Frontal cortex (tissue), 4 donors: Measurements from ENCODE around the gene ZMAT5. TPM values are rescaled to one million over a fixed set of nuclear protein-coding genes. Genes with fewer than 3 reads are reported as not detected.

Source experiments
- DNase-seq, 2 donors: peaks; one replicate each; pipeline ENCODE4 v3.0.0; 2012; ENCODE audit warnings: low spot score in 2 of 2
- FAIRE-seq: peaks from 2 replicates; lab custom pipeline; 2012; peaks lifted over from hg19 to GRCh38; lab: Jason Lieb, UNC
- total RNA-seq: library from RNA; depleted of rRNA; stranded (reverse); fragments of >200 nt; gene quantifications from one replicate; pipeline ENCODE4 v1.2.3, GENCODE V29; 2014
- donor health status: control.
- donor health status: control.
- donor health status: control.

Gene ZMAT5
- total RNA-seq, 1 donor from 2014 or later, result 13.9 TPM

DNA sequence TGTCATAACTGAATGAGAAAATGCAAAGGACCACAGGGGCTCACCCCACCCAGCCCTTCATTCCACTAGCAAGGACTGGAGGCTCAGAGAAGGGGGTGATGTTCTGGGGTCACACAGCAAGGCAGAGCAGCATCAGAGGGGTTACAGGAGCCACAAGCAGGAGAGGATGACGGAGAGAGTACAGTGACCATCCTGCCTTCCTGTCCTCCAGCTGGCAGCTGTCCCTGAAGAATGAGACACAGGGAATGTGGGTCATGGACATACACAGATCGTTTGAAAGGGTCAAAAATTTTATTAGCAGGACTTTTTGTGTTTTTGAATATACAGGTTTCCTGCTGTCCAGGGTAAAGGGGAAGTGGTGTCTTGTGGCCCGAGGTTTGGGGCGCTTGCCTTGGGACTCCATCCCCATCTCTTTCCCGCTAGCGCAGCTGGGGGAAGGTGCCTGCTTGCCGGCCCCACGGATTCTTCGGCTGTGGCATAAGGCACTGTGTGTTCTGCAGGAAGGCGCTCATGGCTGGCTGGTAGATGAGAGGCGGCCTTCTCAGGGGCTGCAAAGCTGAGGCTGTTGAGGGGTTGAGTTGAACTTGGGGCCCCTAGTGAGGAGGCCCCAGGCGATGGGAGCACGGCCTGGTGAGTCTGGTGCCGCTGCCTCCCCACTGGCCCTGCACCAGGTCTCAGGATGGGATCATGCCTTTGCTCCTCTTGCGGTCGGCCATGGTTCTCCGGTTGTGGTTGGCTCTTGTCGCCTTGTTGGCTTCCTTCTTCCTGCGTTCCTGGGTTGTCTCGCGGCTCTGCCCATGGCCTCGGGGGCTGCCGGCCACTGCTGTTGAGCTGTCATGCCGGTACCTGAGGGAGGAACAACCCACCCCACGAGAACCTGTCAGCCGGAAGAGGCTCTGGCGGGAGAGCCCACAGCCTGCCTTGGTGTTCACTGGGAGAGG, 21.8 kb upstream of the ZMAT5 start:
- FAIRE-seq (no peak), DNase-seq (no peak)

- DNase-seq (no peak), FAIRE-seq (no peak)
Measured at GRCh38 chr22:29787371-29787980, 20.7 kb upstream of the ZMAT5 start.

- no peak for DNase-seq
- no peak for FAIRE-seq
Measured at GRCh38 chr22:29786031-29786430, 19.2 kb upstream of the ZMAT5 start.

DNA sequence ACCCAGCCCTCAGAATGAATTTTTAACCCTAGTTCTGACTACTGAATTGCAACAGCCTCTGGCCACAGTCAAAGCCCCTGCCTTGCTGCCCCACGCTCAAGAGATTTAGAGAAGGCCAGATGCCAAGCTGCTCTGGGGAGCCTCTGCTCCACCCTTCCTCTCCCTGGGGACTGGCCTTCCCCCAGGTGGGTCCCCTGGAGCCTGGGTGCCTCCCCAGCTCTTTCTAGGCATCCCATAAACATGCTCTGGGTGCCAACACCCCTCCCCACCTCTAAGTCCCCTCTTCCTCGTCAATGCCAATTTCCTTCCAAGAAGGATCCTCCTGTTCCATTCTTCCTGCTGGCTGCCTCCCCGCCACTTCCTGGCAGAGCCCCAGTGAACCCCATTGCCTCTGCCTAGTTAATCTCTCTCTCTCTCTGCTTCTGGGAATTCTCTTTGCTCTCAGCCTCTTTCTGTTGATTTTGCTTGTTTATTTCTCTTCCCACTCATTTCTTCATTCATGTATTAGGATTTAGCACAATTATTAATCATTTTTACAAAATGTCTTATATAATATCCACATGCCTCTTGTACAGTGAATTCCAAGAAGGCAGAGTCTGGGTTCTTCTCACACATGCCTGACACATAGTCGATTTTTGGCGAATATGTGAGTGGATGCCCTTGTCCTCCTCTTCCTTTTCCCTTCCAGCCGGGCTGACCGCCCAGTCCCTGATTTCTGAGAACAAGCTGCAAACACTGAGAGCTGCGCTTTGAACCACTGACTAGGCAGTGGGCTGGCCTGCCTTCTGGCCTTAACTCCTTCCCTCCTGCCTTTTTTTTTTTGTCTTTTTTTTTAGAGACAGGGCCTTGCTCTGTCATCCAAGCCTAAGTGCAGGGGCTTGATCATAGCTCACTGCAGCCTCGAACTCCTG, 17.9 kb upstream of the ZMAT5 start:
- DNase-seq, result peak; percentile 36 to 45
- no peak for FAIRE-seq

- FAIRE-seq, result no peak
- DNase-seq, result no peak
Measured at GRCh38 chr22:29782061-29782845, 15.4 kb upstream of the ZMAT5 start.

GRCh38 chr22:29780748-29781676, 14.2 kb upstream of the ZMAT5 start:
- FAIRE-seq, result no peak
- peak in 1 of 2 donors; percentile 29 for DNase-seq

GRCh38 chr22:29780220-29780619, 13.4 kb upstream of the ZMAT5 start:
- FAIRE-seq (no peak), DNase-seq (no peak)

DNA sequence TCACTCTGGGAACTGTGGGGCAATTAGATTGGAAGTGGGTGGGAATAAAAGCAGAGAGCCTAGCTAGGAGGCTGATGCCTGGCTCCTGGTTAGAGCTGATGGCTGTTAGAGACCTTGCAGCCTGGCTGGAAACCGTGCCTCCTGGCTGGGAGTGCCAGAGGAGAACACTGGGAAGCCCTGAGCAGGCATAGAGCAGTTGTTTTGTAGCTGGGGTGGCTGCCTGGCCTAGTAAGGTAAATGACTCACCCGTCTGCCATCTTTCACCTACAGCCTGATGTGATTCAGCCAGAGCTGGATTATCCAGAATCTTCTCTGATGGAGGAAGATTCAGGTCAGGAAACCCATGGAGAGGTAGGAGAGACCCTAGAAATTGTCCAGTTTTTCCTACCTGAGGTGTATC, 6.4 kb upstream of the ZMAT5 start:
- no peak for FAIRE-seq
- no peak for DNase-seq

DNA sequence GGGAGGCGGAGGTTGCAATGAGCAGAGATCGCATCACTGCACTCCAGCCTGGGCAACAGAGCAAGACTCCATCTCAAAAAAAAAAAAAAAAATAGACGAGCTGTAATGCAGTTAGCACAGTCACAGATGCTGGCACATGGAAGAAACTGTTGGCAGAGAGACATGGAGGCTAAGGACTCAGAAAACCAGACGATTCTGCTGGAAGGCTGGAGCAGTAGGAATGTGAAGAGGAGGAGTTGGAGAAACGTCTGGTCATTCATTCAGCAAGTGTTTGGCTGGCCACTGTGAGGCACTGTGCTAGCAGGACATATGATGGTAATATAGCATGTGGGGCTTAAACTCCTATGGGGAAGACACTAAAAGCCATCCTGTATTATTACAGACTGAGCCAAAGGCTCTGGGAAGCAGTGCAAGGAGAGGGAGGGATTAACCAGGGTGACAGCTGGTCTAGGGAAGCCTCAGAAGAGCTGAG, 5.4 kb upstream of the ZMAT5 start:
- no peak for DNase-seq
- no peak for FAIRE-seq

GRCh38 chr22:29769723-29770321, 3.0 kb upstream of the ZMAT5 start:
- DNase-seq (no peak), FAIRE-seq (no peak)

DNA sequence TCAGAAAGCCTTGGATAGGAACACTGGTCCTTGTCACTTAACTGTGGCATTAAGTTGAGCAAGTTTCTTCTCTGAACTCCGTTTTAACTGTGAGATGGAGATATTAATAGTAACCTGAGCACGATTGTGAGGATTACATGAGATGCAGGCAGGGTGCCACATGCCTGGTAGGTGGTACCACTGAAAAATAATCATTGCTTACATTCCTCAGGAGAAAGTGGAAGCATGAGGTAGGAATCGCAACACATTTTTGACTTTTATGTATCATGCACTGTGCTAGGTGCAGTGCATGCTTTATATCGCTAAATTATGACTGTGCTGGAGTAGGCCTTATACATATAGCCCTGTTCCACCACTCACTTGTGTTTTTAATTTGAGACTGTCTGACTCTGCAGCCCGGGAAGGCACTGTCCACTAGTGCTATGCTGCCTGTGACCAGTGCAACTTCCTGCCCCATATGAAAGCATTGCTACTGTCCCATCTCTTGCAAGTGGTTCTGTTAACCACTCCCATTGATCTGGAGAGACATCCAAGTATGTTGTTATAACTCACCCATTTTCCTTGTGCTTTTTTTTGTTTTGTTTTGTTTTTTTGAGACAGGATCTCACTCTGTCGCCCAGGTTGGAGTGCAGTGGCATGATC, 1.4 kb upstream of the ZMAT5 start:
- FAIRE-seq, result no peak
- no peak for DNase-seq

GRCh38 chr22:29767171-29768051, 604 bp upstream of the ZMAT5 start, which contains the start of gene UQCR10:
Gene UQCR10 (plus strand): TSS chr22:29767369. CDS start chr22:29767399, 30 bp downstream.
- FAIRE-seq (no peak), DNase-seq (peak; percentile 73 to 87)

DNA sequence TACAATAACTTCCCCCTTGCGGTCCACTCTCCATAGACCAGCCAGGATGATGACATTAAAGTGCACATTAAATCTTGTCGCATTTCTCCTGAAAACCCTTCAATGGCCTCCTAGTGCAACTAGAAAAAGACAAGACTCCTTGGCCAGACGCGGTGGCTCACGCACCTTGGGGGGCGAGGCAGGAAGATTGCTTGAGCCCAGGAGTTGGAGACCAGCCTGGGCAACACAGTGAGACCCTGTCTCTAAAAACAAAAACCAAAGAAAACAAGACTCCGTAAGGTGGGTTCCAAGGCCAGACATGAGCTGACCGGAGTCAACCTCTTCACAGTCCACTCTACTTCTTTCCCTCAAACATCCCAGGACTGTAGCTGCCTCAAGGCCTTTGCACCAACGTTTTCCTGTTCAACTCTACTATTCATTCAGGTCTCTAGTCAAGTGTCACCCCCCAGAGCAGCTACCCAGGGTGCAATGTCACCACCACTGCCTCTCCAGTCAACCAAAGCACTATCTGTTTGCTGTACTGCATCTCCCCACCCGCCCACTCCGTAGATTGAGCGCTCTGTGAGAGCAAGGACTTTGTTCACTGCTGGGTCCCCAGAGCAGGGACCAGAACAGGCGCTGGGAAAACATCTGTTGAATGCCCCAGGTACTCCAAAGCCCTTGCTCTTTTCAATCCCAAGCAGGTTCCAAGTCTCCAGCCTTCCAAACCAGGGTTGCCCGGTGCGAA, 739 bp downstream of the ZMAT5 start:
- no peak for FAIRE-seq
- DNase-seq, result no peak

- DNase-seq (no peak), FAIRE-seq (no peak)
Measured at GRCh38 chr22:29762263-29762662, 4.5 kb downstream of the ZMAT5 start.

- DNase-seq, result no peak
- FAIRE-seq, result no peak
Measured at GRCh38 chr22:29758959-29759358, 7.8 kb downstream of the ZMAT5 start.
